NCI-H1417 treated with DMSO at 0.1 percent for 48 hours (cell line): ENCODE data around the gene PUDP.
"Not testable (repeated sequence)": the region's sequence is repeated elsewhere in the genome, so short reads cannot be mapped to it uniquely, and the experiment has no call there.

ENCODE experiments used
- DNase-seq: peaks from one replicate; lab custom pipeline; 2025; lab: John Stamatoyannopoulos, UW

Gene PUDP

GRCh38 chrX:7147978-7148854 is at the start of gene PUDP:
Gene PUDP (minus strand): TSS chrX:7148153. CDS start chrX:7148113, 40 bp downstream.
- DNase-seq, result peak; percentile 80

DNA sequence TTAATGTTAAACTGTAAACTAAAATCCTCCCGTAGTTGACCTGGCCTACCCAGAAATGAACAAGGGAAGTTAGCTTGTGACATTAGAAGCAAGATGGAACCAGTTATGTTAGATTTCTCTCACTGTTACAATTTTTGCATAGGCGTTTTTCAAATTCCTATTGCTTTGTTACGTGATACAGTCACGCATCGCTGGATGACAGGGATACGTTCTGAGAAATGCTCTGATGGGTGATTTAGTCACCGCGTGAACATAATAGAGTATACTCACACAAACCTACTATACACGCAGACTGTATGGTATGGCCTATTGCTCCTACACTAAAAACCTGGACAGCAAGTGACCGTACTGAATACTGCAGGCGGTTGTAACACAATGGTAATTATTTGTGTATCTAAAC is 46.7 kb upstream of the PUDP start:
- DNase-seq, result no peak

DNA sequence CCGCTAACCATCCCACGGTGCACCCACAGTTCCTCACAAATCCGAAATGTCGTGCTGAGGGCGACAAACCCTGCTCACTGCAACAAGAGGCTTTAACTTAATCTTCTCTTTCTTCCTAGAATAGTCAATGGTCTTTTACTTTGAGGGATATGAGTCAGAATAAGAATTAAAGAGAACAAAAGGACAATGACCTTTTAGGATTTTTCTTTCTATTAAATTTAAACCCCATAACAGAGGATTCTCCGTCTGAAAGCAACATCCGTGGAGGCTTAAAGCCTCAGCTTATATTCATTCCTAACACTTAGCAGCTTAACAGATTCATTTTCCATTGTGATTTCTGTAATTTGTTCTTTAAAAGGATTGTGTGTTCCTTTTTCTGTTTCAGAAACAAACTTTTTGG is 44.9 kb upstream of the PUDP start:
- no peak for DNase-seq

DNA sequence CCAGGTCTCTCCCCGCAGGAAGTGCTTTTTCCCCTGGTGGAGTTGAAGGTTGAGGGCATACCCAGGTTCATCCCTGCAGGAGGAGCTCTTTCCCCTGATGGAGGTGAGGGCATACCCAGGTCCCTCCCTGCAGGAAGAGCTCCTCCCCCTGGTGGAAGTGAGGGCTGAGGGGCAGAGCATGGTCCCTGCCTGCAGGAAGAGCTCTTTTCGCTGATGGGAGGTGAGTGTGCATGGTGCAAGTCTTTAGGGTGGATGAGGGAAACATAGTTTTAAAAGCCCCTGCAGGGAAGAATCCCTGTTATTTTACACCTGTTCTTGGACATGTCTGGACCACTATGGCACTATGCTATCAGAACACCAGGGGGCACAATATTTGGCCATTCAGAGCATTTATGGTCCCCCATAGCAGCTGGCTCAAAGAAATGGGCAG is 43.7 kb upstream of the PUDP start:
- DNase-seq, result no peak

GRCh38 chrX:7190157-7190556 is 42.2 kb upstream of the PUDP start:
- no peak for DNase-seq

GRCh38 chrX:7188672-7189071 is 40.7 kb upstream of the PUDP start:
- DNase-seq, result no peak

DNA sequence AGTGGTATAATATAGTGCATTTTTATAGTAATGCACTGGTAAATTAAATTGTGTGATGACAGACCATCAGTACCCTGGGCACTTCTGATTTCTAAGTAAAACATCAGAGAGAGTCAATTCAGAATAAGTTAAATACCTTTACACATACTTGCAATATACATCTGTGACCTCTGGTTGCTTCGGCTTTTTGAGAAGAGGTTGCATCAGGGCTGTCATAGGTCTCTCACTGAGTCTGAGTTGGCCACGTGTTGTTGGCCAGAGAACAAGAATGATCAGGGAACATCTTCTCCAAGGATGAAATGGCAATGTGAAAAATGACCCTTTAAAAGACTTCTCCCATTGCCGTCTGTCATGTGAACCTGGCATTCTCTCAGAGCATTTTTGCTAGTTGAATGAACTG is 36.9 kb upstream of the PUDP start:
- no peak for DNase-seq

DNA sequence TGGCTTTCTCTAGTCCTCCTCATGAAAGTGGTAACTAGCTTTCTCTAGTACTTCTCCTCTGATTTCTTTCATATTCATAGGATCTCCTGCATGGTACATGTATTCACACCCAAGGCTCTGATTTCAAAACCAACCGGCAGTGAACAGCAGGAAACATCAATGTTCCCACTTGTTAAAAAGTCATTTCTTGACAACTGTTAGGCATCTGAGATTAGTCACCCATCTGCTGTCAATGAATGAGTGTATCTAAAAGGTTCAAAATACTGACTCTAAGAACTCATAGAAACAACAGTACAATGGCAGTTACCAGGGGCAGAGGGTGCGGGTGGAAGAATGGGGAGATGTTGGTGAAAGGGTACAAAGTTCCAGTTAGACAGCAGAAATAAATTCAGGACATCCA is 31.5 kb upstream of the PUDP start:
- DNase-seq, result no peak

DNA sequence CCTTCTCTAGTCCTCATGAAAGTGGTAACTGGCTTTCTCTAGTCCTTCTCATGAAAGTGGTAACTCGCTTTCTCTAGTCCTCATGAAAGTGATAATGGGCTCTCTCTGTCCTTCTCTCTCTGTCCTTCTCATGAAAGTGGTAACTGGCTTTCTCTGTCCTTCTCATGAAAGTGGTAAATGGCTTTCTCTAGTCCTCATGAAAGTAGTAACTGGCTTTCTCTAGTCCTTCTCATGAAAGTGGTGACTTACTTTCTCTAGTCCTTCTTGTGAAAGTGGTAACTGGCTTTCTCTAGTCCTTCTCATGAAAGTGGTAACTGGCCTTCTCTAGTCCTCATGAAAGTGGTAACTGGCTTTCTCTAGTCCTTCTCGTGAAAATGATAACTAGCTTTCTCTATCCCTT is 30.9 kb upstream of the PUDP start:
- not testable (repeated sequence) for DNase-seq

DNA sequence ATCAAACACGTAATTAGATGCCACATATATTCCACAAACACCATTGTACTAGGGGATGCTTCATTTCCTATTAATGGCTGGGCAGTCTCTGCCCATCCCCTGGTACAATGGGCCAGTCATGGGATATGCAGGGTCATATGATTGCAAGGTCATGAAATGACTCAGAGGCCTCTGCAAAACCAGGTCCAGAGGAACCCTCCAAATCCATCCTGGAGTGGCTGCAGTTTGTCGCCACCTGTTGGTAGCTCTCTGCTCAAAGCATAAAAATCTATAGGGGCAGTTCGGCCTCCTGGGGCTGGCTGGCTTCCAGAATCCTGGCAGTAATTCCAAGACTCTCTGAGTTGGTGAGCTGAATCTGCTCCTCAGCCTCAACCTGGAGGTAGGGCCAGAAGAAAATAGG is 22.9 kb upstream of the PUDP start:
- DNase-seq, result no peak

DNA sequence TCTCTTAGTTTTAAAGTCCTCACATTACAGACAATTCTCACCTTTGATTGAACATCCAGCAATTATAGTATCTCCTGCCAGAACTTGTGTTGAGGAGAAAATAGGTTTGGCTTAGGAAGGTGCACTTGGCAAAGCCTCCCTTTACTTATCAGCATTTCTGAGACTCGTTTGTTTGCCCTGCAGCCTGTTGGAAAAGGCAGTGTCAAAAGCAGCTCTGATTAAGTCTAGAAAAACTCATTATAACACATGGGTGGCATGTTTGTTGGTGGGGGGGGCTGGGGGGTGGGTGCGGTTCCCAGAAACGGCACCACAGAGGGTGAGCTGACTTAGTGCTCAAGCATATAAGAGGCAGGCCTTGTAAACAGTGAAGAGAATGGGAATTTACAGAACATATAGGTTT is 21.7 kb upstream of the PUDP start:
- no peak for DNase-seq

GRCh38 chrX:7168371-7168770 is 20.4 kb upstream of the PUDP start:
- no peak for DNase-seq

- DNase-seq, result no peak
These were observed 16.2 kb upstream of the PUDP start for GRCh38 chrX:7164174-7164573.

DNA sequence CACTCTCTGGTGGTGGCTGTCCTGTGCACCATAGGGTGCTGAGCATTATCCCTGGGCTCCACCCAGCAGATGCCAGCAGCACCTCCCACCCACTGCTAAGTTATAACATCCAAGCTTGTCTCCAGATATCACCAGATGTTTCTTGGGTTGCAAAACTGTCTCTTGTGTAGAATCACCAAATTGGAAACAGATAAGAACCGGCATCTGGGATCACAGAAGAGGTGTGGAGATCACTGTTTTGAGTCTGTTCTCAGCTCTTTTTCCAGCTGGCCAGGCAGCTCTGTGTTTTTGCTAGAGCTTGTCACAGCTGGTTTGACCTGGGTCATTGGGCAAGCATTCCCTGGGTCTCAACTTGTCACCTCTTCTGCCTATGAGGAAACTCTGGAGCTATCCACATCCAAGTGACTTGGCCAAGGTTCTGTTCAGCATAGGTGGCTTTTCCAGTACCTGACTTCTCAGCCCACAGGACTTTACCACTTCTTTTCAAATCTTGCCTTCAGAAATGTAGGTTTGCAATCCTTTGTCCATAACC is 15.3 kb upstream of the PUDP start:
- no peak for DNase-seq

GRCh38 chrX:7159149-7159861 is 11.4 kb upstream of the PUDP start:
- DNase-seq, result no peak

- DNase-seq, result no peak
These were observed 10.6 kb upstream of the PUDP start for GRCh38 chrX:7158468-7158990.

- DNase-seq, result no peak
These were observed 8.9 kb upstream of the PUDP start for GRCh38 chrX:7156879-7157278.

DNA sequence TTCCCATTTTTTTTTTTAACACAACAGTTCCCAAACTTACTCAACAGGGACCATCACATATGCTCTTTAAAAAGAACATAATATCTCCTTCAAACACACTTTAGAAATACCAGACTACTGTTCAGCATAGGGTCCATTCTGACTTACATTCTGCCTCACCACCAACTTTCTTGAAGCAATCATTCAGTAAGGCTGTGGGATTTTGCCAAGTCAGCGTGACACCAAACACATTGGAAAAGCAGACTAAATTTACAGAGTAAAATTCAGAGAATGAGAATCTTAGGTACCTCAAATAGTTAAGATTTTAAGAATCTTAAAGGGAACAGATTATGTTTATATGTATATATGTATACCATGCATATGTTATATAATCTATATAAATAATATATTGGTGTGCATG is 7.2 kb upstream of the PUDP start:
- DNase-seq, result no peak

DNA sequence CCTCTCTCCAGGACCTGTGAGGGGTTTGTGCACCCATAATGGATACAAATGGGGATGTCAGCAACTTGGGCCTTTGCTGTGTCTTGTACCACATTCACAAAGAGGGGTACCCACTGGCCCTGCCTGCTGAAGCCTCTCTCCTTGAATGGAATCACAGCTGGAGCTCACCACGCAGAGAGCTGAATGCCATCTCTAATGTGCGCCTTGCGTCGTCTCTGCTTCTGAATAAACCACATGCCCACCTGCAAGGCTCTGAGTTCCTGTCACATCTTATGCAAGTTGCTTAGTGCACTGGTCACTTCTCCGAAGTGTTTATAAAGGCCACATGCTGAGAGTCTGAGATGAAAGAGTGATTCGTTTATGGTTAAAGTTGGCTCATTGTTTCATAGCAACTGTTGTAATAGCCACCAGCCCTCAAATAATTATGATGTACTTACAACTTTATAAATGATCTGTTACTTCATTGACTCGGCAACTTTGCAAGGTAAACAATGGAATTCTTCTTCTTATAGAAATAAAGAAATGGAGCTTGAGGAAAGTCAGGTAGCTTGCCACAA is 6.2 kb upstream of the PUDP start:
- no peak for DNase-seq

- DNase-seq, result no peak
These were observed 5.3 kb upstream of the PUDP start for GRCh38 chrX:7153231-7153630.

DNA sequence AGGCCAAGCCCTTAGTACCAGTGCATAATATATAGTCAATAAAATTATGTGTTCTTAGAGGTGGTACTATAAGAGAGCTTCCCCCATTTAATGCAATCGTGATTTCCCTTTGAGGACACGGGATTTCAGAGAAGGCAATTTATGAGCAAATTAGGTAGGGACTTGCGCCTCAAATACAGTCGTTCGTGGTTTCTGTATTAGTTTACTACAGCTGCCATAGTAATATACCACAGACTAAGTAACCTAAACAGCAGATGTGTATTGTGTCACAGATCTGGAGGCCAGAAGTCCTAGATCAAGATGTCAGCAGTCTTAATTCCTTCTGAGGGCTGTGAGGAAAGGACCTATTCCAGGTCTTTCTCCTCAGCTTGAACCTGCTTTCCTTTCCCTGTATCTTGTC is 1.5 kb upstream of the PUDP start:
- no peak for DNase-seq

- DNase-seq, result no peak
These were observed 458 bp downstream of the PUDP start, which contains the start of gene STS for GRCh38 chrX:7147413-7147977. Gene STS (plus strand): TSS chrX:7147712. CDS start chrX:7253200, 105,488 bp downstream.
